Hepatocyte (in vitro differentiated cells): Measurements from ENCODE around the gene CHCHD10.

Source experiments
- CTCF ChIP-seq: fragments of 200-600 bp; sonication (generic); IDR thresholded peaks from 2 replicates; pipeline ENCODE4 v1.5.1; 2016; ENCODE audit warnings: antibody characterized with exemption, mild to moderate bottlenecking; ENCODE audit not compliant: poor library complexity
- EZH2 ChIP-seq: fragments of 200-600 bp; sonication (generic); IDR thresholded peaks from 2 replicates; pipeline ENCODE4 v1.6.1; 2016; ENCODE audit warnings: antibody characterized with exemption, mild to moderate bottlenecking, borderline replicate concordance

GRCh38 chr22:23816156-23816976, 48.6 kb upstream of the CHCHD10 start:
- TF ChIP-seq CTCF (no peak), EZH2 (no peak)
